Type B pancreatic cell (in vitro differentiated cells): ENCODE data around the gene DSCAML1. TPM values are rescaled to one million over a fixed set of nuclear protein-coding genes. Genes with fewer than 3 reads are reported as not detected.

Experiments used
- DNase-seq: peaks from one replicate; pipeline ENCODE4 v3.0.0; 2021; ENCODE audit warnings: mixed read lengths; ENCODE audit not compliant: unreplicated experiment; ENCODE audit errors: extremely low spot score
- H3K27ac Mint-ChIP-seq: 2 replicates; pipeline ENCODE4 v1.8.0; 2021; ENCODE audit warnings: mild to moderate bottlenecking, mixed read lengths
- H3K27me3 Mint-ChIP-seq: 2 replicates; pipeline ENCODE4 v1.8.0; 2021; ENCODE audit warnings: mixed read lengths
- H3K36me3 Mint-ChIP-seq: 2 replicates; pipeline ENCODE4 v1.8.0; 2021; ENCODE audit warnings: mixed read lengths
- H3K4me1 Mint-ChIP-seq: one replicate; pipeline ENCODE4 v1.8.0; 2021; ENCODE audit warnings: mixed read lengths; ENCODE audit not compliant: unreplicated experiment
- H3K4me3 Mint-ChIP-seq: 2 replicates; pipeline ENCODE4 v1.8.0; 2021; ENCODE audit warnings: mild to moderate bottlenecking, mixed read lengths
- H3K9me3 Mint-ChIP-seq: 2 replicates; pipeline ENCODE4 v1.8.0; 2021; ENCODE audit warnings: mixed read lengths
- total RNA-seq: library from RNA; stranded (reverse); gene quantifications from 2 replicates; pipeline ENCODE4 v1.2.1, GENCODE V29; 2021; ENCODE audit warnings: low replicate concordance
- TF ChIP-seq, protein P1 (sequence below): fragments of 200-600 bp; sonication (generic); conservative IDR thresholded peaks from 2 replicates; pipeline ENCODE4 v1.5.0; 2021; ENCODE audit warnings: antibody characterized with exemption, mild to moderate bottlenecking

Gene DSCAML1
- total RNA-seq, 1 donor from 2014 or later, result 5.8 TPM

DNA sequence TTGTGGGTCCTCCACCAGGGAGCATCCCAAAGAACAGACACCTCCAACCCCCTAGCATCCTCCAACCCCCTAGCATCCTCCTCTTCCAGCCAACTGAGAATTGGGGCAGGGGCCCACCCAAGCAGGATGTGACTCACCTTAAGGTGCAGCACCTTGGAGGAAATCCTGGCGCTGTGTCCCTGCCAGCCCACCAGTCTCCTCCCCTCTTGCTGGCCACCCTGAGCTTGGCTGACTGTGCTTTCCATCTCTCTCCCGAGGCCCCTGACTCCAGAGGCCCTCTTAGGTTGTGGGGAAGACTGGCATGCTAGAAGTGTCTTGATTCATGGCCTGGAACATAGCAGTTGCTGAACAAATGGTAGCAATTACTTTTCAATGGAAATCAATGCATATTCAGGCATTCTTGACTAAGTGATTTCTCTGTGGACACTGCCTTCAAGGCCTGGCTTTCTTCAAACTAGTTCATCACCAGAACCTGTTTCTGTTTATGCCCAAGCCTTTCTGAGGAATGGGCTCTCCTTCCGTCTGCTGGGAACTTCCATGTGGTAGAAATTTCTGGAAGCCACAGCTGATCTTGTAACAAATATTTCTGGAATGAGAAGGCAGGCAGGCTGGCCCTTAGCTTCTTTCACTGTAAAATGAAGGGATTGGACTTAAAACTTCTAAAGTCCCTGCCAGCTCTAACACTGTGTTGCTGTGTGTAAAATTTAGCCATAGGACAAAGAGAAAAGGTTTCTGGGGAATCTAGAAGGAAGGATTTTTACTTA is 408.8 kb downstream of the DSCAML1 start:
- no peak for DNase-seq
- no peak overlapping the region for H3K27ac Mint-ChIP-seq
- no peaks in the 10 kb centered on the region for H3K9me3 Mint-ChIP-seq
- H3K36me3 Mint-ChIP-seq, result peaks cover 23% of the 10 kb centered on the region
- H3K4me3 Mint-ChIP-seq, result no peak overlapping the region
- no peaks in the 10 kb centered on the region for H3K27me3 Mint-ChIP-seq
- no peaks in the 10 kb centered on the region for H3K4me1 Mint-ChIP-seq
- TF ChIP-seq, protein P1, sequence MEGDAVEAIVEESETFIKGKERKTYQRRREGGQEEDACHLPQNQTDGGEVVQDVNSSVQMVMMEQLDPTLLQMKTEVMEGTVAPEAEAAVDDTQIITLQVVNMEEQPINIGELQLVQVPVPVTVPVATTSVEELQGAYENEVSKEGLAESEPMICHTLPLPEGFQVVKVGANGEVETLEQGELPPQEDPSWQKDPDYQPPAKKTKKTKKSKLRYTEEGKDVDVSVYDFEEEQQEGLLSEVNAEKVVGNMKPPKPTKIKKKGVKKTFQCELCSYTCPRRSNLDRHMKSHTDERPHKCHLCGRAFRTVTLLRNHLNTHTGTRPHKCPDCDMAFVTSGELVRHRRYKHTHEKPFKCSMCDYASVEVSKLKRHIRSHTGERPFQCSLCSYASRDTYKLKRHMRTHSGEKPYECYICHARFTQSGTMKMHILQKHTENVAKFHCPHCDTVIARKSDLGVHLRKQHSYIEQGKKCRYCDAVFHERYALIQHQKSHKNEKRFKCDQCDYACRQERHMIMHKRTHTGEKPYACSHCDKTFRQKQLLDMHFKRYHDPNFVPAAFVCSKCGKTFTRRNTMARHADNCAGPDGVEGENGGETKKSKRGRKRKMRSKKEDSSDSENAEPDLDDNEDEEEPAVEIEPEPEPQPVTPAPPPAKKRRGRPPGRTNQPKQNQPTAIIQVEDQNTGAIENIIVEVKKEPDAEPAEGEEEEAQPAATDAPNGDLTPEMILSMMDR, result no peak

DNA sequence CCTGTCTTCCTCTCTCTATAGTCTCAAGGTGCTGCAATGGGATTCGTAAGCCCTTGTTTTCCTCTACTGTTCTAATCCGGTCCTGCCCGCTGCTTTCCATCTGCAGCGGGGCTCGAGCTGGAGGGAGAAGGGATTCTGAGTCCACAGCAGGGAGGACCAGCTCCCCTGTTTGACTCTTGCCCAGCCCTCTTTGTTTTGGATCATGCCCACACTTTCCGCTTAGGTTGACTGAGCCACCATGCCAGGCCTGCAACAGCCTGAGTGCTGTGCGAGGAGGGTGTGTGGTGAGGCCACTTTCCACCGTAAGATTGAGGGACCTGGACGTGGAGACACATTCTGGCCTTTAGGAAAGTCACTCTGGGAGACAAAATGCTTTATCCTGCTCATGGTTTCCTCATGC is 411.1 kb downstream of the DSCAML1 start:
- Mint-ChIP-seq H3K36me3 (peaks cover 16% of the 10 kb centered on the region), H3K9me3 (no peaks in the 10 kb centered on the region), H3K27me3 (no peaks in the 10 kb centered on the region), H3K27ac (no peak overlapping the region), H3K4me3 (no peak overlapping the region), H3K4me1 (no peaks in the 10 kb centered on the region)
- TF ChIP-seq, protein P1, result no peak
- no peak for DNase-seq

DNA sequence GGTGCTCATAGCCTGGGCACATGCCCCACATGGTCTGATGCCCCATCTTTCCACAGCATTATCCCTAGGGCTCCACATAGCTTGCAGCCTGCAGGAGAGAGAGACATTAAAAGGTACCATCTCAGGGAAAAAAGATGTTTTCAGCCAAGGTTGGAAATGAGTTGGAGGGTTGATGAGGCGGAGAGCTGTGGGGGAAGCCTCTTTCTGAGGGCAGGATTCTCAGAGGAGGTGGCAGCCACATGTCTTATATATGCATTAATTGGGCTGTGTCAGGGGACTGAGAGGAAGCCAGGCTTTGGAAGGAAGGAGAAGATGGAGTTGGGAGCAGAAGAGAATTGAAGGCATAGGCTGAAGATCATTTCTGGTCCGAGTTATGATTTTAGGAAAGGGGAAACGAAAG is 411.5 kb downstream of the DSCAML1 start:
- DNase-seq, result no peak
- H3K4me3 Mint-ChIP-seq, result no peak overlapping the region
- H3K9me3 Mint-ChIP-seq, result no peaks in the 10 kb centered on the region
- TF ChIP-seq, protein P1, result no peak
- peaks cover 14% of the 10 kb centered on the region for H3K36me3 Mint-ChIP-seq
- H3K27ac Mint-ChIP-seq, result no peak overlapping the region
- H3K4me1 Mint-ChIP-seq, result no peaks in the 10 kb centered on the region
- no peaks in the 10 kb centered on the region for H3K27me3 Mint-ChIP-seq

DNA sequence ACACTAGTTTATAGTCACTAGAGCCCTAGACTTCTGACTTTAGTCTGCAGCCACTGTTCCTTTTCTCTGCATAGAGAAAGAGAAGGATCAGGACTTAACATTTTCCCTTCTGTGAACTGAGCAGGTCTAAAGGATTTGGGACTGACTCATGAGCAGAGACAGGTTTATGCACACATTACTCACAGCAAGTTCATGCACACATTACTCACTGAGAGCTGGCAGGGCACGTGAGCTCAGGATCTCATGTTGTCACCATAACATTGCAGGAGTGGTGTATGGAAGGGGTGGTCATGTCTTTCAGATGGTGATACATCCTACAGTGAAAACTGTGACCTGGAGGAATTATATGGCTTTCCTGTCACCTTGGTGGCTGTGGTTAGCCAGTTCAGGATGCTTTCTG is 413.0 kb downstream of the DSCAML1 start:
- Mint-ChIP-seq H3K9me3 (no peaks in the 10 kb centered on the region), H3K36me3 (peaks cover 7% of the 10 kb centered on the region), H3K4me1 (no peaks in the 10 kb centered on the region), H3K27me3 (no peaks in the 10 kb centered on the region), H3K27ac (no peak overlapping the region), H3K4me3 (no peak overlapping the region)
- no peak for DNase-seq
- TF ChIP-seq, protein P1, result no peak

DNA sequence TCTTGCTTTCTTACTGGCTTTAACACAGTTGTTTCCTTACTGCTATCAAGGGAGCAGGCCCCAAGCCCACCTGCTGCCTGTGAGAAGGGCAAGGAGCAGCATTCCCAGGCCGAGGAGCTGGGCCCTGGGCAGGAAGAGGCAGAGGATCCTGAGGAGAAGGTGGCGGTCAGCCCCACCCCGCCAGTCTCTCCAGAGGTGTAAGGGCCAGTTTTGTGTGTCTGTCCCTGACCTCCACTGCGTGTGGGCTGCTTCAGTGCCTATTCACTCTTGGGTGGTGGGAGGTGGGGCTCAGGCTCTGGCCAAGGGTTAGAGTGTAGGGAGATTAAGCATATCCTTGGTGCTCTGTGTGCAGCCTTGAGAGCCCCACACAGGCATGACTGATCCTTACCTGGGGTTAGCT is 414.3 kb downstream of the DSCAML1 start:
- DNase-seq, result no peak
- Mint-ChIP-seq H3K27me3 (no peaks in the 10 kb centered on the region), H3K36me3 (peaks cover 6% of the 10 kb centered on the region), H3K4me1 (no peaks in the 10 kb centered on the region), H3K9me3 (no peaks in the 10 kb centered on the region), H3K4me3 (no peak overlapping the region), H3K27ac (no peak overlapping the region)
- TF ChIP-seq, protein P1, result no peak
